HG03039 (cell line): ENCODE data around the gene PHF24.
A peak's percentile ranks its signal among the peaks of the same experiment; 100 is the strongest.

Experiments used
- ATAC-seq: cut with Tn5 transposase; IDR thresholded peaks from one replicate; pipeline ENCODE4 v1.9.1; 2021; ENCODE audit warnings: mild to moderate bottlenecking, moderate library complexity; ENCODE audit not compliant: unreplicated experiment

PHF24 gene

DNA sequence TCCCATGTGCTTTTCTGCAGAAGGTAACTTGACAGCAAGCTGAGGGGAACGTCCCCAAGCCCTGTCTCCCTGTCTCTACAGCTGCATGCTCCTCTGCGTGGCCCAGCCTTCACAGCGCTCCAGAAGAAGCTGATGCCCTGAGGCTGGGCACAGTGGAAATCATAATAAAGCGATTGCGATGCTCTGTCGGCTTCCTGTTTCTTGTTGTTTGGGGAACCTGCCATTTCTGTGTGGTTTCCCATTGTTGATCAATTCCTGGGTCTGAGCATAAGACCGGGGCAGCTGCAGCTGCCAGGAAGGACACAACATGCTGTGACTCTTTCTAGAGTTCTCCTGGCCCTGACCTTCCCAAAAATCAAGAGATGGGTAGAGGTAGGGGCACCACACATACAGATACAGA is 24.3 kb downstream of the PHF24 start:
- ATAC-seq: no peak

DNA sequence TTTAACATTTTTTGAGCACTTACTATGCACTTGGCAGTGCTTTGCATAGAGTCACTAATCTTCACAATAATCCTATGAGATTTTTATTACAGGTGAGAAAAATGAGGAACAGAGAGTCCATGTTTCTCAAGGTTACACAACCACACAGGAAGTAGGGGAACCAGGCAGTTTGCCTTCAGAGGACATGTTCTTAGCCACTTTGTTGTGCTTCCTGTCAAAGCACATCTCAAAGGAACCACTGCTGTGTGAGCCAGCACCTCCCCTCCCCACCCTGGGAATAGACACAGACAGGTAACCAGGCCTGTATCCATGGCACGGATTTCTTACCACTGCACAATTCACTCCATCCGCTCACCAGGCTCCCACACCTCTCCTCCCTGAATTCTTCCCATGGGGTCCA is 25.1 kb downstream of the PHF24 start:
- no peak for ATAC-seq

DNA sequence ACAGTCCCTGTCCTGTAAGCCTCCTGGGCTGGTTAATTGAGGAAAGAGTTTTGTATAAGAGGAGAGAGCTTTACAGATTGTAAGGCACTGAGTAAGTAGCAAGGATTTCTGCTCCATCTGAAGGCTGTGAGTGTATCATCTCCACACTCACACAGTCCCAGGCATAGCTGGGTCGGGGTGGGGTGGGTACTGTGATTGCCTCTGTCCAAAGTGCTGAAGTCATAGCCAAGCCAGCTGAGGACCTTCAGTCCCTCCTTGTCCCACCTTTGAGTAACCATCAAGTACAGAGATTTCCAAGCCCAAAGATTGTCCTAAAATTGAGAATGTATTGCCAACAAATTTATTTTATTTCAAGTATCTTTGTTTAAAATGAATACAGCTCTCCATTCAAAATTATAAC is 26.0 kb downstream of the PHF24 start:
- ATAC-seq: no peak

DNA sequence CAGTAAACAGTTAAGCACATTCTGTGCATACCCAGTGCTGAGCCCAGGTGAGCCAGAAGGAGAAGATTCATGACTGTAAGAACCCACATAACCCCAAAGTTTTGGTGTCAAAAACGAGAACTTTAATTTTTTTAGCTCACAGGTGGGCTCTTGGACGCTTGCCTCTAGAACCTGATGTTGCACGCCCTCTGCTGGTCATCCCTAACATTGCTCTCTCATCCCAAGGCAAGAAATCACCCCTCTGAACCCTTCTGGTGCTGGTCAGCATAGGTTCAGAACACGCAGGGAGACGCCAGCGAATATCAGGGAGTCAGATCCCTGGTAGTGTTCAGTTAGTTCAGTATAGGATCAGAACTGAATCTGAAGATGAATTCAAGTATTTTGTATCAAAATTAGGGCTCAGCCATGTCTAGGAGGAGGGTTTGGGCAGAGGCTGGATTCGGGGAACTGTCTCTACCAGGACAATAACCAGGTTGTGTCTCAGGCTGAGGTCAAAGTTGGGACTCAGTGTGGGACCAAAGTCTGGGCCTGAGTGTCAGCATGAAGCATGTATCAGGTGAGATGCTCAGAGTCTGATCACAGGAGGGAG is 27.3 kb downstream of the PHF24 start:
- ATAC-seq: no peak

DNA sequence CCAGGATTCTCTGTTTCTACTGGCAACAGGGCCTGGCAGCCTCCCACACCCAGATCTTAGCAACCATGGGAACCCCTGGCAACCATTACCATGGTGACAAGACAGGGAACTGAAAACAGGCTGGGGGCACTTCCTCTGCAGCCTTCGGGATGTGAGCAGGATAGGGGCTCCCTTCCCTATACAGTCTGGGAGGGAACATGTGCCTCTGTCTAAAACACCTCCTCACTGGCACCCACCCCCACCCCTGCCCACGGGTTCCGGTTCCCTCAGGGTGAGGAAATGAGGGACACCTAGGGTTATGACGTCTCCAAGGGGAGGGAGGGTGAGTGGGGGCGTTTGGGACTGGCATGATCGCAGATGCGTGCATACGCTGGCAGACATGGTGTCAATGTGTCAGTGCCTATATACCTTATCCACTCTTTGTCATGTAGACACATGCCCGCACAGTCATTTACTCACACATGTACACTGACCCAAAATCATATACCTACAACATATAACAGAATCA is 28.5 kb downstream of the PHF24 start:
- no peak for ATAC-seq

DNA sequence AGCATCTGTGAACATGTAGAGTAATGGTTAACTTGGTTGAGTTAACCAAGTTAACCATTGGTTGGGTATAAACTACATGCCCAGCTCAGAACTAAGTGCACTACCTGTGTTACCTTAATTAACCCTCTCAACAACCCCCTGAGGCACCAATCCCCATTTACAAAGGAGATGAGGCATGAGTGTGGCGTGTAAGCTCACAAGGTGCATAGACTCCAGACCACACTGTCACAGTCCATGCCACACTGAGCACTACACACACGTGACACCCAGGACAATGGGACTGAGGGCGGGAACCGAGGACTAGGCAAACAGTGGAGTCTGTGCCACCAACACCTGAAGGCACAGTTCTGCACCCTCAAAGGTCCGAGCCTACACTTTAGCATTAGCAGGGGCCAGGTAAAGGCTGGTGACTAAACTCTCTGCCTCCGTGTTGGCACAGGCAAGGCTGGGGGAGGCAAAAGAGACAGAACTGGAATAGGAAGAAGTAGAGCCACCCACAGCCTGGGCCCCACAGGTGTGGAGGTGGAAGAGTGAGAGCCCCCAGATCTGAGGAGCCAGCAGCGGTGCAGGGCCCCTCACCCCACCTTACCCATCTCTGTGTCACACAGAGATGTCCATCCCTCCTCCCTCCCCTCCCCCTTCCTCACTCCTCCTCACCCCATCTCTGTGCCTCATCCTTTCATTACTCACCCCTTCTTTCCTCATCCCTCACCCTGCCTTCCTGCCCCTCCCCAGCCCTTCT is 29.2 kb downstream of the PHF24 start:
- no peak for ATAC-seq

DNA sequence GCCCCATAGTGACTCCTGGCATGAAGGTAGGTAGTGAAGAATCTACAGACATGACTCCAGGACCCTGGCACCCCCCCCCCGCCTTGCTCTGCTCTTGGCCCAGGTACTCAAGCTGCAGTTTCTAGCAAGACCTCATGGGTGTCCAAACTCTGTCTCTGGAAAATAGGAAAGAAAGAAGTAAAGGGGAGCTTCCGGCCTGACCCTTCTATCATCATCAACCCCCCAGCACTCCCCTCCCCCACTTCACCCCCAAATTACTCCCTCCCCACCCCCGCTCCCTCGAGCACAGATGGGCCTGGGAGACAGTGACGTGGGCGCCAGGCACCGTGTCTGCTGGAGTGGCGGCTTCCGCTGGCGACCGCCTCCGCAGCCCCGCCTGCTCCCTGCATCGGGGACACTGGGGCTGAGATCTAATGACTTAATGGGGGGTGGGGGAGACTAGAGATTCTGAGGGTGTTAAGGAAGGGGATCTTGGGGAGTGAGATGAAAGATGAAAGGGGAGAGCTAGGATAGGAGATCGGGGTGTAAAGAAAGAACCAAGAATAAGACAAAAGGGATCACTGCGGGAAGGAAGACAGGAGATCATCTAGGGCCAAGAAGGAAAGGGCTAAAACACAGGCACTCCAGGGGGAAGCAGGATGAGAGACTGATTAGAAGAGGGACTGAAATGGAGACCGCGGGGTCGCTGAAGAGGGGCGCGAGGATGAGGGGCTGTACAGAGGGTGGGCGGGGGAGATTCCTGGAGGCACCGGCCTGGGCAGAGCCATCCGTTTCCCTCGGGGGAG is 30.3 kb downstream of the PHF24 start:
- ATAC-seq: no peak

DNA sequence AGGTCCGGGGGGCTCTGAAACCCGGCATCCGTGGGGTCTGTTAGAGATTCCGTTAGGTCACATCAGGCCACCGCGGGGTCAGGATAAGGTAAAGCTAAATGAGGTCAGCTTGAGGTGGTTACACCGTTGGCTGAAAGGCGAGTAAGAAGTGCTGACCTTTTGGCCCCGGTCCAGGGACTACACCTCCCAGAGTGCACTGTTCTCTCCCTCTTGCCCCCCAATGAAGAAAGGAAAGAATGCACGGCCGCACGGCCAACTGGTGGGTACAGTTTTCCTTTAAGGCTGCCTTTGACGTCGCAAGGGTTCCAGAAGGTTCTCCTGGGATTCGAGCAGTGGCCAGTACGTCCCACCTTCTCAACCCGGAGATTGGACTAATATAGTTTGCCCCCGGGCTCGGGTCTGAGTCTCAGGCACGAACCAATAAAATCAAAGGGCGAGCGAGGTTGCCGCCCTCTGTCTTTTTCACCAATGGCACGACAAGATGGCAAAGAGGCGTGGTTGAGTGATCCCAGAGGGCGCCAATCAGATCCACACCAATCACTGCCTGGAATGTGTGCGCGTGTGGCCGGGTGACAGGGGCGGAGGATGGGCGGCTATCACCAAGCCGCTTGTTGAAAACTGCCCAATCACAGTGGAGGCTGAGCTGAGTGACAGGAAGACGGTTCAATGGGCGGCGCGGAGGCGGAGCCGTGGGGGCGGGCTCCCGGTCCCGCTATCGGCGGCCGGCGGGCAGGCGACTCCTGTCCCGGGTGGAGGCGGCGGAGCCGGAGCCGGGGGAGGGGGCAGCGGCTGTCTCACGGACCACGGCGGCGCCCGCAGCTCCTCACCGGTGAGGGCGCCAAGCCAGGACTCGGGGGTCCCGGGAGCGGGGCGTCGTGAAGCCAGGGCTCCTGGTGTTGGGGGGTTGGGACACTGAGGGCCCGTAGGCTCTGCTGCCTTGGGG is 31.2 kb downstream of the PHF24 start, which contains the start of gene DNAJB5:
TSS of gene DNAJB5 (plus strand) at position 743 of the 943 bp plus-strand sequence. CDS start 886 bp downstream, outside the sequence.
- peak; percentile 82 for ATAC-seq

DNA sequence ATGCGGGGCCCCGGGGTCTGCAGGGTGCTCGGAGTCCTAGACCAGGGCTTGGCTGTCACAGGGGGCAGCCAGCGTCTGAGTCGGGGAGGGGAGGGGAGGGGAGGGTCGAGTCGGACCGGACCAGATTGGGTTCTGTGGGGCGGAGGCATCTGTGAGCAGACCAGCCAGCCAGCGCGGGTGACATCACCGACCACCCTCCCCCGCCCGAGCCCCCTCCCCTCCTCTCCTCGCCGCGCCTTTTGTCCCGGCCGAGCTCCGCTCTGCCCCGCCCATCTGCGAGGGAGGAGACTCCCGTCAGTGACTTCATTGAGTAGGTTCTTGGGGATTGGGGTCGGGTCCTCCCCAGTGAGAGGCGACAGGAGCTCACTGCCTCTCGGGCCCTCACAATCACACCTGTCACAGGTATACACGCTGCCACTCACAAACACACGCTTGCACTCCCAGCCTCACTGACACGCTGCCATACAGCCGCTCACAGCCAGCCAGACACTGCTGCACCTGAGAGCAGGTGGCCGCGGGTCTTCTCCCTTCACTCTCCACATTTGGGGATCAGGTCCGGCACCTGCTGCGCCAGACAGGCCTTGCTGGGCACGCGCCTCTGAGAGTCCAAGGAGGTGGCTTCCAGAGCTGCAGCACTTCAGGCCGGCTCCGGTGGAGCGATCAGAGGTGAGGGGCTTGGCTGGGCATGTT is 32.0 kb downstream of the PHF24 start:
- no peak for ATAC-seq

DNA sequence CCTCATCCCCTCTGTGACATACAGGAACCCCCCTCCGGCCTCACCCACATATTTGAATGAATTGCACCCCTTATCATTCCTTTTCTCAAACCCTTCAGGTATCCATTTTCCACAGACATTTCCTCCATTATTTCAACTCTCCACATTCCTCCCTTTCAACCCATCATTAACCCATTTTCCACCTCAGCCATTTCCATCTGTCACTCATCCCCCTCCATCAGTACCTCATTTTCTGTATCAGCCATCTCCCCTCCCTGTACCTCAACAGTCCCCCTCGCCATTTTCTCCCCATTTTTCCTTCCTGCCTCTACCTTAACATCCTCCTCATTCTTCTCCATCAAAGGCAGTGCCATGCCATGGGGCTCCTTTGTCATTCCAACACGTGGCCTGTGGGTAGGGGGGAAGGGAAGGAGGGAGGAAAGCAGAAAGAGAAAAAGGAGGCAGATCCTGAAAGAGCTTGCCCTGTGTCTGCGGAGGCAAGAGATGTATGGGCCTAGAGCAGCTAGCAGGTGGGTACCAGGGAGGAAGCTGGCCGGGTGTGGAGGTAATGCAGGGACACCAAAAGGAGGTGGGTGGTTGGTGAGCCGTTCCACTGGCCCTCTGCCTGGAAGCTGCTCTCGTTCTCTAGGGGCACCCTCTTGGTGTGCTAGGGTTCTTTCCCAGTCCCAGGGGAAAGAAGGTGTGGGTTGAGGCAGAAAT is 33.0 kb downstream of the PHF24 start:
- ATAC-seq: no peak

DNA sequence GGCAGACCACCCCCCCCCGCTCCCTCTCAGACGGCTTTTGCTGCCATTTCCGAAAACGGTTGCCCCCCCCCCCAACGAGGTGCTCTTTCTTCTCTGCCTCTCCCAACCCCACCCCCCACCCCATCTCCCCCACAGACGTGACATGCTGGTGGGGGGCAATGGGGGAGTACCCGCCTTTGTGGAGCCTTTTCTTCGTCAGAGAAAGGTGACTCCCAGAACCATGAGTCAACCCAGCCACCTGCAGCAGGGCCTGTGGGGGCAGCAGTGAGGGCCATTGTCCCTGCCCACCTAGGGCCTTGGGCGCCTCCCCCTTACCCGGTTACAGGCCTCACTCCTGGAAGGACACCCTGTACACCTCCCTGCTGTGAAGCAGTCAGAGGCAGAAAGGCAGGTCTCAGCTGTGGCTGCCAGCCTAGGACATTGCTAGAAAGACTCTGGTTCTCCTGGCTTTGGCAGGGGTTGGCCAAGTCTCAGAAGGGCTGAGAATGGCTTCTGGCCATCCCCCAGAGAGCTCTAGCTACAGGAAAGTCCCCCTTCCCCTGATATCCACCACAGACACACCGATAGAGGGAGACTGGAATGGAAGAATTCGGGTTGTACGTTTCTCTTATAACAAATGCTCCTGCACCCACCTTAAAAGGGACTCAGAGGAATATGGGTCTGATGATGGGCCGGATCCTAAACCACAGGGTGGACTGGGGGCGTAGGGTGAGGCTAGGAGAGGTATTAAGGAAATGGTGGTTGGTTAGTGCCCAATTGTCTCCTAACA is 33.7 kb downstream of the PHF24 start:
- no peak for ATAC-seq

DNA sequence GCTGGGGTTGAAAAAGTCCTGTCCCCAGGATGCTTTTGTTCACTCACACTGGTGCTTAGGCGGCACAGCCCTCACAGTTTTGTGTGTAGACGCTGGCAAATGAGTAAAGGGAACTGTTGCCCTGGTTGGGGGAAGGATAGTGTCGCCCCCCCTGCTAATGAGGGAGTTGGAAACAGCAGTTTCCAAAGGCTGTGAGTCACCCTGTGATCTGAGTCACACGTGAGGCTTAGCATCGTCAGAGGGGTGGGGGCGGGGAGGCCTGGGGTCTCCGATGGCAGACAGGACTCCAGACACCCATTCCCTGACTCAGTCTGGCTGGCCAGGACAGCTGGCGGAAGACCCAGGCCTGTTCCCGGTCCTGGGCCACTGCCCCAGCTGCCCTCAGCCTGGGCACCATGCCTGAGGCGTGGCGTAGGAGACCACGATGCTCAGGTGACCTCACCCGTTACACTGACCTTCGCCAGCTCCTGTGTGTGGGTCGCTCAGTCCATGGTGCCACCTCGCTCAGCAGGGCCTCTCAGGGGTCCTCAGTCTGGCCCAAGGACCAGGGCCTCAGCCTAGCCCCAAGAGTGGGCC is 34.4 kb downstream of the PHF24 start:
- ATAC-seq: no peak

DNA sequence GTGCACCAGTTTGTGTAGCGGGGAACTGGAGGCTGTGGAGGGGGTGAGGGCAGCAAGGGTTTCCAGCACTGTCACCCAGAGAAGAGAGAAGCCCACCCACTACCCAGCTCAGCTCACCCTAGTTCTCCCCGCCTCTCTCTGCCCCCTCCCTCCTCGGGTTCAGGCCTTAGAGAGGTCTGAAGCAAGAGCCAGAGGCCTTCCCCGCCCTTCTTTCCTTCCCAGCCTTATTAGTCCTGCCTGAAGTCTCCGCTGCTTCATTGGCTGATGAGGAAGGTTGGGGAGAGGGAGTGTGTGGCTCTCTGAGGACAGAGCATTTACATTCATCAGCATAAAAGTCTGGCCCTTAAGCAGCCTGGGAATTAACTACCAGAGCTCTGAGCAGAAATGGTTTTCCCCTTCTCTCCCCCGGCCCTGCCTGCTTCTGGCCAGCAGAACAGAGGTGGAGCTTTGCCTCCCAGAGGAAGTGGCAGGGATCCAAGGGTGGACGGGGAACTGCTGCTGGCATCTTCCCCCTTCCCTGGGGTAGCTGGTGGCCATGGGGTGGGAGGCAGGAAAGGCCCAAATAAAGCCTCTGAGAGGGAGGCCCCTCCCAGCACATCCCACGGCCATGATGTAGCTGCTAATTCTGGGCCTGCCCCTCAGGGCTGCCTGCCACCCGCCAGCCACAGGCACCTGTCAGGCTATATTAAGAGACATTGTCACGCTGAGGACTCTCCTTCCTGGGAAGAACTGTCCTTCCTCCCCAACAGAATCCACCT is 35.6 kb downstream of the PHF24 start:
- ATAC-seq: no peak

DNA sequence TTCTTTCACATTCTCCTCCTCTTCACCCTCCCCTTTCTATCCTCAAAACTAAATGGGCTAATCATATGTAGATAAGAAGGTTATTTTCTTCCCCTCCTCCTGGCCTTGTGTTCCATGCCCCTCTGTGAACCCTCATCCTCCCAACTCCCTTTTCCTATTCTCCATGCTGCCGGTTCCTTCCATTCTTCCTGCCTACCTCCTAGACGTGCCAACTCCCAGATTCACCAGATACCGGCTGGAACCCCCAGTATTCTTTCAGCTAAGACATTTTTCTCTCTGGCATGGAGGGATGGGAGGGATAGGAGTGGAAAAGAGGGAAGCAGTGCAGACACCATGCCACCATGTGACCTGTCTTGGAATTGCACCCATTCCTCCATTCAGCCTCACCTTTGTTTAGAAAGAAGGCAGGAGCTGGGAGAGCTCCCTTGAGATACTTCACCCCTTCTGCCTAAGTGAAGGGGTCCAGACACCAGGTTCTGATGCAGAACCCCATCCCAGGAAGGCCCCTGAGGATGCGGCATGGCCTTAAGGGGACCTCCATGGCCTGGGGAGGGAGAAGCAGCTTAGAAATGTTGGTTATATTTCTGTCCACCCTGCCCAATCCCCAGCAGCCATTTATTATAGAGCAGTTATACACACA is 36.3 kb downstream of the PHF24 start:
- no peak for ATAC-seq

DNA sequence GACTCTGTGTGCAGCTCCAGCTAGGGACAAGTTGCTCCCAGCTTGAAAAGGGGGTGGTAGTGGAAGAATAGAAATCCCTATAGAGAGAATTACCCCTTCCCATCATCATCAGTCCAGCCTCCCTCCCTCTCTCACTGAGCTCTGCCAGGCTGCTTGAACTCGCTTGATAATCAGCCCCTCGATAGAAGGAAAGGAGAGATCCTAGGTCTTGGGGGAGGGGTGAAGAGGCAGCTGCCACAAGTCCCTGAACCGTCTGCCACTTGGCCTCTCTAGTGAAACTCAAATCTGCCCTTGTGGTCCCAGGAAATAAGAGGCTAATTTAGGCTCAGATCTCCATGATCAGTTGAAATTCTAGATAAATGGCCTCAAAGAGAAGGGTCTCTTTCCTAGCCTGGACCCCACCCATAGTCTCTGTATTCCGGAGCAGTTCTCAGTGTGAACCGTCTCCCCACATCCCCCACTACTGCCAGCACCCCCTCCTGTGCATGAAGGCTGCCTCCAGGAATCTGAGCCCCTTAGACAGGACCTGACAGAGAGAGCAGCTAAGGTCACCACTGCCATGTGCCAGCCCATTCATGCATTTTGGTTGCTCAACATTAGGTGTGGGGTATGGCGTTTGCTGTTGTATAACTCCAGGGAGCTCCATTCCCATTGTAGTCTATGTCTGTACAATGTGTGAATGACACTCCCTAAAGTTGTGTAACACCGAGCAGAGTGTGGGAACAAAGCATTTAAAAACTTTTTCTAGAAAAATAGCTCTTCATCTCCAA is 37.0 kb downstream of the PHF24 start:
- no peak for ATAC-seq

DNA sequence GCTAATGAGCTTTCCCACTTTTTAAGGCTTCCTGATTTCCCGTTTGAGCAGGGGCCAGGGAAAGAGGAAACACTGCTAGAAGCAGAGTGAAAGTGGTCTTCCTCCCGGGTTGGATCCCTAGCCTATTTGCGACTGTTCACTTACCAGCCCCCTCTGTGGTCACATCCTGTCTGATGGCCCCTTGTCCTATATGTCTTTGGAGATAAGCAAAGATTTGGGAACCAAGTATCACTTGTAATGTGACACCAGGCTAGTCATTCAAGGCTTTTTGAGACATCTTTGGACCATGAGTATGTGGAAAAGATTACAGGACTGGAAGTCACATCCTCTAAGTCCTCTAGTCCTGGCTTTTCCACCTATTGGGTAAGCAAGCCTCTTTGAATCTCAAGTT is 37.6 kb downstream of the PHF24 start:
- no peak for ATAC-seq
